GM18858 (cell line): ENCODE measurements around the gene IL5RA.
A peak's percentile ranks its signal among the peaks of the same experiment; 100 is the strongest.

Source experiments
- ATAC-seq: cut with Tn5 transposase; IDR thresholded peaks from one replicate; pipeline ENCODE4 v1.9.1; 2021; ENCODE audit not compliant: unreplicated experiment

The IL5RA gene

DNA sequence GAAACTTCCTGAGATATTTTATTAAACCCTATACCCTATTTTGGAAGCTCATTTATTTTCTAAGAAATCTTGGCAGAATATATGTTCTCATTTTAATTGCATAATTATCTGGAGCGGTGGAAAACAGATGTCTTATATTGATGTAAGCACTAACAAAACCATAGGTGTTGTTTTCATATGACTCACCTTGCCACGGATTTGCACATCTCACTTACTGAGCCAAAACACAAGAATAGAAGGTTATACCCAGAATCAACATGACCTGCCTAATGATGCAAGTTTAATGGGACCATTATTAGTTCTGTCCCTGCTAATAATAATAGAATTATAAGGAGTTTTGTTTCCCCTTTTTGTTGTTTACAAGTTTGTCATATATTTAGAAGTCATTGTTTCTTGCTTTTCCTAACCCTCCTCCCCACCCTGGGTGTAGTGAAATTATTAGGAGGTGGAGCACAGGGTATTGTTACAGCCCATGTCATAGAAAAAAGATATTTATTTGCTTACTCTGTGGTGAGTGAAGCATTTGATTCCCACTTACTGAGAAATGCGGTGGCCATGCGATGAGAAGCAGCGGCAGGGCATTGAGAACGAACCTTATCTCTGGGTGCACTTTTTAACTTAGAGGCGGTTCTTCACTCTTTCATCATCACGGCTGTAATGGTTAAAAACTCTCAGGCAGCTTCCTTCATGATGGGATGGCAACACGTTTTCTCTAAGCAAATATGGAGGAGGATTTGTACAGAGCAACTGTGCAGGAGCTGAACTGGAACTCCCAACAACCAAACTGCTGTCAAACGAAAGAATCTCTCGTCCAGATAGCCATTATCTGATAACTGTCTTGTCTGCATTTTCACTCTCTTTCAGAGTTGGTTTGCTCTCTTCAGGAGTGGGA, 521 bp downstream of the IL5RA start:
- peak; percentile 89 for ATAC-seq

DNA sequence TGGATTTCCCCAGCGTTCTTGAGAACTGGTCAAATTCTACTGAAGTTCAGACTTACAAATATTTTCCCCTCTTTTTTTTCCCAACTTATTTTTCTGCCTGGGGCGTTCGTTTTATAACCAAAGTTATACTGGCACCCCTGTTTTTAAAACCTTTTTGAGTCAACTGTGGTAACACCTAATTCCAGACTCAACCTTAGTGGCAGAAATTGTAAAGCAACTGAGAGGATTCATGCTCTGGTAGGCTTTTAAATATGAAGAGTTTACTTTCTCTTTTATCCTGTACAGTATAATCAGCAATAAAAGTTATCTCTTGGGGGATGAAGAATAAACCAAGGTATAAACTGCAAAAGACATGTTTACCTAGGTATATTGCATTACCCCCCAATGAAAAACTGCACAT, 2.3 kb downstream of the IL5RA start:
- no peak for ATAC-seq

DNA sequence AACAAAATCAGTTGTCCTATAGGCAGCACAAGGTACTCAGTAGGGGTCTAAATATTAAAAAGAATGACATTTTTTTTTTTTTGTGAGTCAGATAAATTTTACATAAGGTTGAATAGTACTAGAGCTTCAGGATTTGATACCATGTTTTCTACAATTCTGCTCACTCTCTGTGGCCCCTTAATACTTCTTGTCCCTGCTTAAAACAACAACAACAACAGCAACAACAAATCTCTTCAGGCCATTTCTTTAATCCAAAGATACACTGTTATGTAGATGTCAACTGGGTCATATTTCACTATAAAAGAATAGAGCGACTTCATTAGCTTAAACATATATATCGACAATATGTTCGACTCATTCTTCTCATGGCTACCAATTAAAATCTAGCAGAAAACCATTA, 3.0 kb downstream of the IL5RA start:
- no peak for ATAC-seq

DNA sequence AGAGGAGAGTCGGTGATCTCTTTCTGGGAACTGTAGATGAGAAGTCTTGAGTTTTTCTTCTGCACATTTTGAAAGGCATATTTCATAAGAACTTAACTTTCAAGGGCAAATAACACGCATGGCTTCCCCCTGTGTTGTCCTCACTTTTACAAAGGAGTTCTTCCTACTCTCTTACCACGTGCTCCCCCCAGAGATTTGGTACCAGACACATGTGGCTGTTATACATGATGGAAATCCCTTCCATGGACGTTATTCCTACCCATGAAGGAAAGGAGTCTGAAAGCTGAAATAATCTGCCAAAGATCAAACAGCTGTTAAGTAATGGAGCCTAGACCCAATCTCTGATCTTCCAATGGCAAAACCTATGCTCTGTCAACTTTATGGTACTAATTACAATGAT, 4.4 kb downstream of the IL5RA start:
- ATAC-seq: no peak

DNA sequence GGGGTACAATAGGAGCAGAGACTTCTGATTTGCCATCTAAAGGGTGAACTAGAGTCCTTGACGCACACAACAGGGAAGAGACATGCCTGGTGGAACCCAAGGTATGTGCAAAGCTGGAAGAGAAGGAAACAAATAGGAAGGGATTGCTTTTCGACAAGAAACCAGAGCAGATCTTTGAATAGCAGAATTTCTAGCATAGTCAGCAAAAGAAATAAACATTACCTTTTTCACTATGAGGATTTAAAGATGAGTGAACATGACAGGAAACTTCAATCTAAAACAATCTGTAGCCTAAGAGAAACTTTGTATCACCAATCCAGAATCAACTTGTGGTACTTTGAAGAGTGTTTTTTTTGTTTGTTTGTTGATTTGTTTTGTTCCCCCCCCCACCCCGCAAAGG, 4.9 kb downstream of the IL5RA start:
- ATAC-seq: no peak

DNA sequence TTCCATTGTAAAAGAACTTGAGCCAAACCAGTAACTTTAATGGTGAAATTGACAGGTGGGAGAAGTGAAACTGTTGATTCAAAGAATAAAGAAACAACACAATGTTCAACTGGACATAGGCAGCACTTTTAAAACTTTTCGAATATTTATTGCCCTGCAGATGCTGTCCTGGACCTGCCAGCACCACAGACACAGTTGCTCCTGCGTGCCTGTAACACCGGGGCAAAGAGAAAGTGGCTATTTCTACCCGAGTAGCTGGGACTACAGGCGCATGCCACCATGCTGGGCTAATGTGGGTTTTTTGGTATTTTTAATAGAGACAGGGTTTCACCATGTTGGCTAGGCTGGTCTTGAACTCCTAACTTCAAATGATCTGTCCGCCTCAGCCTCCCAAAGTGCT, 7.4 kb downstream of the IL5RA start:
- no peak for ATAC-seq

DNA sequence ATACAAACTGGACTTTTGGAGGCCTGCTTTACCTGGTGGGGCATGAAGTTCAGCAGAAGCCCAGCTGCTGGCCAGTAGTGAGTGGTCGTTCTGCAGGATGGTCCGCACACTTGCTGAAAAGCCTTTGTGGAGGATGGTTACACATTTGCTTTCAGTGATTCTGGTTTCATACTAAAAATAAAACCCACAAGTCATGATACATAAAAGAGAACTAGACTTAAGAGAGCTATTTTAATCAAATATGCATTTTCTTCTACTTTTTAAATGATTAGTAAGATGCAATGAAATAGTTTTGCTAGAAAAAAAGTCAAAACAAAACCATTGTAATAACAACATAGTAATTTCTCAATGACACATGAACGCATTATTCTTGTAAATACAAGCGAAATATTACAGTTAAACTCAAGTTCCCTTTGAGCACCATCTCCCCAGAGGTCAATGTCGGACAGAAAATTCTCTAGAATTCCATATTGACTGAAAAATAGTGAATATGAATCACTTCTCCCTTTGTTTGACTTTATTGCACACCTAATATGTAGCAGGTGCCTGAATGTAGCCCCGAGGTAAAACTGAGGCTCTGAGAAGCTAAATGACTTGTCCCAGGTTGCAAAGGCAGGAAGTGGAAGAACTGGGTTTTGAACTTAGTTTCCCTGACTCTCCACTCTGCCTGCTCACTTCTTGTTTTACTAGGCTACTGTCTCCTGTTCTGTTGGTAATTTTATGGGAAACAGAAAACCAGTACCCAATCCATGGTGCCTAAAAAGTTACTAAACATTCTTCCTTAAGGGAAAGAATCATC, 8.3 kb downstream of the IL5RA start:
- peak; percentile 54 for ATAC-seq

DNA sequence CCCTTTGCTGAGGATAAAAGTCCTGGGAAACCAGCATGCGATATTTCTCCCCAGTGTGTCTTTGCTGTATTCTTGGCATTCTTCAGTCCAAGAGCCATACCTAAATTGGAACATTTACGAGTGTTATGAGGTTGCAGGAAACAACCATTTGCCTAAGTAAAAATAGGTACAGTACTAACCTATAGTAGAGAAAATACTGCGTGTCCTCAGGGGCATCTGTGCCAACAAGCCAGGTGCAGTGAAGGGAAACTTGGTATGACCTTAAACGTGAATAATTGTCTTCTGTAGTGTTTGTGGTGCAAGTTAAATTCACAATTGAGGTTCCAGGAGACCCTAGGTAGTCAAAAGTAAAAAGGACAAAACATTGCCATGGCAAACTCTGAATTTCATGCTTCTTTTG, 12.2 kb downstream of the IL5RA start:
- ATAC-seq: no peak

DNA sequence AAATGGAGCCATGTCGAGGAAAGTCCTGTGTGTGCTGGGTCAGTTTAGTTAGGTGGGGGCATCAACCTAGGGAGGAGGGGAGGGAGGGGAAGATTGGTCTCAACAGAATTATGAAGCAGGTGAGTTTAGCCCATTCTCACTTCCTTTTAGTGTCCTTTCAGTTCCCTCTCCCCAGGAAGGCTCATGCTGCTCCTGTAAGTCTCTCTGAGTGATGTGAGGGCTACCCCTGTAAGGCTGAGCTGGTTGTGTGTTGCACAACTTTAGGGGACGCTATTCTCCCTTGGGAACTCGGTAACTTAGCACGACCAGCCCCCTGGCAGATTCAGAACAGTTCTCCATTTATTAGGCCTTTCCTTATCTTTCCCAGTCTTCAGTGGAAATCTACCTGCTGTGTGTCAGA, 21.2 kb downstream of the IL5RA start:
- peak; percentile 96 for ATAC-seq

DNA sequence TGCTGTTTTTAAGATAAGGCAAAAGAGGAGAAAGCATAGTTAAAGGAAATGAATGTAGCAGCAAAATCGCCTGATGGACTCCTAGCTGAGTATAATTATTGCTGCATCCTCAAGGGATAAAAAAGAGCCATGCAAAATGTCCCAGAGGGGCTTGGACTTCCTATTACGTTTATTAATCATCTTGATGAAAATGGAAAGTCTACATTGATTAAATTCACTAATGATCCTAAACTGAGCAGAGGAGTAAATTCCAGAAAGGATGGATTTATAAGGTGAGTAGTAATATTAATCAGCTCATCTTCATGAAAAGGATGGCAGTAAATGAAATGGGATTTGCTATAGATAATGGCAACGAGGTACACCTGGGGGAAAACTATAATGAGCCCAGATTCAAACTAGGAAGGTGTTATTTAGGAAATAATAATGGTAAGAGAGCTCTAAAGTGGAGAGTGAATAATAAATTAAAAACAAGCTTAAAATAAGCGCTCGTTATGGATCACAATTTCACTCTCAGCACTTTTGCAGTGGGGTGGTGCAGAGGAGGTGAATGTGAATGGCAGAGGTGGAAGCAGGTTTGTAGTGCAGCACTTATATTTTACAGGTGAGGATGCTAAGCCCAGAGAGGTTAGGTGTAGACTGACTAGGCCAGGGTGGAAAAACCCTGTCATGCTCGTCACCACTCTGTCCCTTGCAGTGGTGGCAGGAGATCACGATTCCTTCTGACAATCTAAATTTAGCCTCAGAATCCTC, 22.3 kb downstream of the IL5RA start:
- no peak for ATAC-seq

DNA sequence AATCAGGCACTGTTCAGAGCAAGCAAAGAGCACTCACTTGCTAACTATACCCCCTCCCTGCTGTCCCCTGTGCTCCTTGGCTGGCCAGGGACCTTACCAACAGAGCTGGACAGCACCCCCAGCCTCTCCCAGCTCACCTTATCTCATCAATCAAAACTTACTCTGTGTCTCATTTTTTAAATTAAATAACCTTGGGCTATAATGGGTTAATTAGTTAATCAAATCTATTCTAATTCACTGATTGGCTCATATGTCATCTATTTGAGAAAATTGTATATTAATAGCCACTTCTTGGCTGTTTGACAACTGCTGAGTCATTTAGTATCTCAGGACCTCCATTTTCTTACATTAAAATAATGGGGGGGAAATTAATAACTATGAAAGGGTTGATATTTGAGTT, 22.9 kb downstream of the IL5RA start:
- ATAC-seq: no peak

DNA sequence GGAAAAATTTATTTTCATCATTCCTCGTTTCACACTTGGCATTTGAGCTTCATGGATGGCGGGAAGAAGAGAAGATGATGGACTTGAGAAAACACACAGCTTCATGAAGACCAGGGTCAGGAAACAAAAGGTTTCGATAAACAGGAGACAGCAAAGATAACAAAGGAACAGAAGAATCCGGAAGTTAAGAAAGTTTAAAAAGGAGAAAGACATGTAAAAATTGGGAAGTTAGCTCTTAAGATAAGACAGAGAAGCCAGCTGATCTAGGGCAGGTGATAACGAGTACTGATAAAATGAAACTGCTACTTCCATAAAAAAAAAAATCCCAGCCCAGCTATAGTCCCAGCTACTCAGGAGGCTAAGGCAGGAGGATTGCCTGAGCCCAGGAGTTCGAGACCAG, 23.9 kb downstream of the IL5RA start:
- ATAC-seq: no peak

DNA sequence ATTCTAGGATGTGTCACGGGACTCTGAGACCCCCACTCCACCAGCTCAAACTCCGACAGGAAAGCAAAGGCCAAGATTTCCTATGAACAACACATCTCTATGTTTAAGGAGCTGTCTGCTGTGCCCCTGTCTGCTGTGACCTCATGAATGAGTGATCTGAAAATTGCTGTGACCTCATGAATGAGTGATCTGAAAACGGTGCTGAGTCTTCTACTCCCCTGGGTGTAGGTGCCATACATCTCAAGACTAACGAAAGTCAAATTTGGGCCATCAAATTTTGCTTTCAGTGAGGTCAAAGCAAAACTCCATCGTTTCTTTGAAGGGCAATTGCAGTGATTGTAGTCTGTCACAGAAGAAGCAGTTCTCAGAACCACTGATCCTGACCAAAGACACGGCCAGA, 24.4 kb downstream of the IL5RA start:
- peak; percentile 21 for ATAC-seq

DNA sequence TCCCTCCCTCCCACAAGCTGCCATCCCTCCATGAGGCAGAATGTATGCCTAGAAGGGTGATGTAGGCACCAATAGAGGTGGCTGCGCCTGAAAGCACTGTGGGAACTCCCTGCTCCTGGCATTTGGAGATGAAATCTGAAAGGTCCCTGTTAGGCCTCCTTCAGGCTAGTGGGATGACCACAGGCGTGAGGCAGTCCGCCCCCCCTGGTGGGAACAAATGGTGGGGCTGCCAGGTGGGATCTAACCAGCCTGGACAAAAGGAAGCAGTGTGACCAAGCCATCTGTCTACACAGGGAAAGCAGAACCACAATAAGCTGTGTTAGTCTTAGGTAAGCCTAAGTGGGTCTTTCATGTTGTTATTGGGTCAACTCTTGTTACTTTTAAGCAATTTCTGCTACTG, 25.3 kb downstream of the IL5RA start:
- no peak for ATAC-seq

DNA sequence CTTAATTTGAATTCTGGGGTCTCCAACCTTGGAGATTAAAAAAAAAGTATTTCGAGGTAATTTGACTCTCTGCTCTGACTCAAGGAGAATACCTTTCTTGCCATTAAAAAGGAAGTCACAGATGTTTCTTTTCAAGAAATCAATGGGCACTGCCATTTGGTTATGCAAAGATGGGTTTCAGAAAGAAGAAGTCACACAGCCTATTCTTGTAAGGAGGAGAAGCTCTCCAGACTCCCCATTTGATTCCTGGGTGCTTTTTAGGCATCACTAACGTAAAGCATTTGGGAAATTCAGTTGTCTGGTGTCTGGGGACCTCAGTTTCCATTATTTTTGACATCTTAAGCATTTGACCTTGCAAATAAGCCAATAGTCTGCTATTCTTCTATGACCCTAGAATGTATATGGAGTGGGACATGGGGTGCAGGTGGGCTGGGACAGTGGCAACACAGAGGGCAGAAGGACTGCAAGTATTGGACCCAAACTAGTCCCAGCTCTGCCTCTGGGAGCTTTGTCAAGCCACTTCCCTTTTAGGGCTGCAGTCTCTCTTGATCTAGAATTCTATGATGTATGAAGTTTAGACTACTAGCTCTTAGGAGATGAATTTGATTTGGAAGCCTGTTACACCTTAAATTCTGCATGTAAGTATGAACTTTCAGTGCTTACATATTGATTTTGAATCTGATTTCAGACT, 27.8 kb downstream of the IL5RA start:
- peak; percentile 84 for ATAC-seq

DNA sequence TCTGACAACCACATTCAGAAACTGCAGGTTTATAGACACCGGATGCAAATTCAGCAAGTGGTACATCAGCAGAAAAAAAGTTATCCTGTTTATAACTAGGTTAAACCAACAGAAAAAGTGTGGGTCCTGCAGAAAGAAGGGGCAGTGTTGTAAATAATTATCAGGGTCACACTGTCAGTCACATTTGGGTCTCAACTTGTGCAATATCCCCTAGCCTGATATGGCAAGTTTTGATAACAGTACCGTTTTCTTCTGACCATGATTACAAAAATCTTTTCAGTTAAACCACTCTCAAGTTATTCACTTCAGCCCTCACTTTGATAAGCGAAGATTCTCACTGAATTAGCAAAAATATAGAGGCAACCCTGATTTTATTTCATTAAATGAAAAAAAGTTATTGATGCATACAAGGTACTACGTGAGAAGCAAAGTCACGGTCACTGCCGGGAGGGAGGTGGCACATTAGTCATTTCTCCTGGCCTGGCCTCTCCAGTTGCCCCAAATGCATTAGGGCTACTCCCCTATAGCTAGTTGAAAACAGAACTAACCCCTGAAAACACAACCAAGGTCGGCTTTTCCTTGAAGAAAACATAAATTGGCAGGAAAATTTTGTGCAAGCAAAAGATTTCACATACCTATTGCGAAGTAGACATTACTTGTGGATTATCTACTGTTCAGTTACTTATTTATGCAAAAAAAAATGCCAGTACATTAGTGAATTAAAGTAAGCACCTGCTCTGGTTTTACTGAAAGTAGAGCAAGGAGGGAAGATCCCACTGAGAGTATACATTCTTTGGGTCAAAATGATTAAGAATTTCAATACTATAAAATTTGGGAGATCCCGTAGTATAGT, 28.6 kb downstream of the IL5RA start:
- ATAC-seq: peak; percentile 40

DNA sequence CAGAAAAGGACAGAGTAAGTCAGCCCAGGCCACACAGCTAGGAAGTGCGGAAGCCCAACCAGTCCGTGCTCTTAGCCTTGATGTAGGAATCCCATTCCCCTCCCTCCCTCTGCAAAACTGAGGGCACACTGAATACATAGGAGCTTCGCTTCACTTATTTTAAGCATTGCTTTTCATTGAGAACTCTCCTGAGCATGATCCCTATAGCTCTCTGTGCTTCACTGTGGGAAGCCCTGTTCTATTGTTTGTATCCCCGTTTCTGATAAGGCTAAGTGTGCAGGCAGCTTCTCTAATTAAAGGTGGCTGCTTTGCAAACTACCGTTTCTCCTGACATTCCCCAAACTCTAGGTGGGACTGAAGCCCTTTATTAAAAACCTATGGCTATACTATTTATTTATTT, 29.9 kb downstream of the IL5RA start:
- no peak for ATAC-seq

DNA sequence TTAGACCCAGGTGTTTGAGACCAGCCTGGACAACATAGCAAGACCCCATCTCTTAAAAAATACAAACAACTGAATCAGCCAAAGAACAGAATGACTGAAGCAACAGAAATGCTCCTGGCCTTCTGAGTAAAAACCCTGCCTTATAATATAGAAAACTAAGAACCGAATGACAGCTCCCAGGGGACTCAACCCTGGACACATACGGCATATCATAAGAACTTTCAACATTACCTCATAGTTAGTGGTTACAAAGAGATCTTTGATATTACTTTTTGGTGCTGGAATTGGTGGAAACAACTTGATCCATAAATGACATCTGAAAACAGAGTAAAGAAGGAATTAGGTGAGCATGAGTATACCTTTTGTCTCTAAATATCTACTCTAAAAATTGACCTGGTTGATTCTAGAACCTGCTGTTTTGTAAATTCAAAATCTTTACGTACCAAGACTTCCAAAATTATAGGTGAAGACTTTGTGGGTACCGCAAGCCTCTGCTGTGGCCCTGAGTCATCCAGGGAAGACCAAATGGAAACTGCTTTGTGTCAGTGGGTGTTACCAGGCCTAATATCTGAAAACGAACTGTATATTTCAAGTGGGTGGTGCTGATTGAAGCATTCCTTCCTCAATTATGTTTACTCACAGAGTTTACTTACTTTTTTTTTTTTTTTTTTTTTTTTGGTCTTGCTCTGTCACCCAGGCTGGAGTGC, 35.5 kb downstream of the IL5RA start:
- peak; percentile 70 for ATAC-seq

DNA sequence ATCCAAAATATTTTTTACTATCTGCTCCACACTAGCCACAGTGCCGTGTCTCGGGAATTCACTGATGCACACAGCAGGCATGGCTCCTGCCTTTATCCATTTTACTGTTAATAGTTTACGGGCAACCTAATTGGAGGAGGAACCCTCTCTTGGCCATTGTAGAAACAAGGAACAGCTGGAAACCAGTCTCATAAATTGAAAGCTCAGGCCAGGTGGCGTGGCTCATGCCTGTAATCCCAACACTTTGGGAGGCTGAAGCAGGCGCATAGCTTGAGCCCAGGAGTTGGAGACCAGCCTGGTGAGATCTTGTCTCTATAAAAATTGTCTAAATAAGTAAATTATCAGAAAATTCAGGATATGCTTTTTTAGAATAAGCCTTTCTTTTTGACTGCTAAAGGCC, 39.0 kb downstream of the IL5RA start:
- ATAC-seq: no peak
